ENCODE data around the gene CMSS1.

The CMSS1 gene

DNA sequence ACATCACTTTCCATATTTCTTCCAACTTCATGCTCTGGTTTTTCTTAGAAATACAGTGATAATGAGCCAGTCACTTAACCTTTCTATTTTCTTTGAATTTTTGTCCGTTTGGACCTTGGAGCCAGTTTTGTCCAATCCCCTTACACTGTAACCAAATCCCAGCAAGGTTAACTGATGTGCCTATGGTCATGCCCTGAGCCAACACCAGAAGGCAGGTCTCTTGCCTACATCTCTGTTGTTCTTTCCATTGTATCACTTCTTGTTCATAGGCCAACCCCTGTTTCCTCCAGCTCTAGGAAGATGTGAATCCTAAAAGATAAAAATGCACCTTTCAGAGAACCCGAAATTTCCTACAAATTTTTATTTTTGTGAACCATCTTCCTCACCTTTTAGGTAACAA is 122.7 kb downstream of the CMSS1 start:
- no peak for DNase-seq

DNA sequence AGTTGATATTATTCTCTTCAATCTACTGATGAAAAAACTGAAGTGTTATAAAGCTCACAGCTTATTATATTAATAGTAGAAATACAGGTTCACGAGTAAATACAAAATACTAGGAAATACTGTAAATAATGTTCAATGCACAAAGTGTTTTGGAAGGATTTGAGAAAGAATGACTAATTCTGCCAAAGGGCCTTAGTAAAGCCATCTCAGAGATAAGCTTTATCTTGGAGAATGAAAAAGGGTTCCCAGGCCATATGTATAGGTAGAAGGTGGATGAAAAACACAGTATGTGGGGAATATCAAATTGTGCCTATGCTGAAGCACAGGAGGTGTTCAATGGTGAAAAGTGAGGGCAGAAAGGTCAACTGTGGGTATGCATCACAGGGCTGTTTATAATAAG is 123.5 kb downstream of the CMSS1 start:
- DNase-seq: no peak

DNA sequence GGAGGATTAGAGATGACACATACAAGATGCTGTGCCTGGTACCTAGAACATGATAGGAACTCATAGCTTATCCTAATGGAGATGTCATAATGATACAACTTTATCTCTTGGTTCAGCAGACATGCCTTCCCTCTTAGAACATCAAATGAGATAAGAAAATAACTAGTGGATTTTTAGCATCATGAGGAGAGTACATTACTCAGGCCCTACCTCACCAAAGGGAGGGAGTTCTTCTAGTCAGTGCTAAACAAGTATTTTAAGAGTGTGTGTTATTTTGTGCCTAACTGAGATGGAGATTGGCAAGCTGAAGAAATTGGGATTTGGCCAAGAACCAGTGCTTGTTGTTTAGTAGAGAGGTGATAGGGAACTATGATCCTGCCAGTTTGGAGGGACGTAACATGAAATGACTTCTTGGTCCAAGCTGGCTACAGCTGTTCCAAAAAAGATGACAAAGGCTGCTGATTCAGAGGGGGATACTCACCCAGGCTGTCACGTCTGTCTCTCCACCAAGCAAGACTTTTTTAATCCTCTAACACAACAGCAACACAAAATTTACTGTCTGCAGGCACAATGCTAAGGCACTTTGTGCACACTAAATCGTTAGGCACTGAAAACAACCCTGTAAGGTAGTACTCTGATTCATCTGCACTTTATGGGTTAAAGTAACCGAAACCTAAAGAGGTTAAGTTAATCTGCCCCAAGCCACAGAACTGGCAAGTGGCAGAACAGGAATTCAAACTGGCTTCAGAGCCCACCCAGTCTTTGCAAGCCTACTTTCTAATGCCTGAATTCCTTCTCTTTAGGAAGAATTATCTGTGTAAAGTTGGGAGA is 126.5 kb downstream of the CMSS1 start:
- DNase-seq: no peak

DNA sequence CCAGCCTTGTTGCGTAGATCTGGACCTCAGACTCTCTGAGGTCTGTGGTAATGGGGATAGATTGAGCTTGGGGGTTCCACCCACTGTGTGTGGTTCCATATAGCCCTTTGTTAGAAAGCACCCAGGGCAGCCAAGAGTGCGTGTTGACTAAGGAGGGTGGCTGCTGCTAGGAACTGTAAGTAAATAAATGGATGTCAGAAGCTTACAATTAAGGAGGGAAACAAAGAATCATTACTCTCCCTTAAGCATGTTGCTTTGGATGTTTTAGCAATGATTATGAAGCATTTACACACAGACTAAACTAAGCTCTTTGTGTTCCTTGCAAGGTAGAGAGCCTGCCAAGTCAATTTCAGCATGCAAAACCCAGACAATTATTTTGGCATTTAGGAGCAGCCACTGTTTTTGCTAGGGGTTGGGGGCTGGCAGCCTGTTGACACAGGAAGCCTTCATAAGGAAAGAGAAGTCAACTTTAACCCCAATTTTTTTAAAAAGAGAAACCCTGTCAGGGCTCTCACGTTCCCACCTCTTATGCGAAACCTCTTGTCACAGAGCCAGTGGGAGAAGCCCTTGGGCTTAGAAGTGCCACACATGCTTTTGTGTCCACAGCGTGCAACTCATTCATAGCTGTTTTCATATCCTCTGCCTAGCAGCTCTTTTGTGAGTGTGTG is 127.8 kb downstream of the CMSS1 start:
- DNase-seq: no peak

DNA sequence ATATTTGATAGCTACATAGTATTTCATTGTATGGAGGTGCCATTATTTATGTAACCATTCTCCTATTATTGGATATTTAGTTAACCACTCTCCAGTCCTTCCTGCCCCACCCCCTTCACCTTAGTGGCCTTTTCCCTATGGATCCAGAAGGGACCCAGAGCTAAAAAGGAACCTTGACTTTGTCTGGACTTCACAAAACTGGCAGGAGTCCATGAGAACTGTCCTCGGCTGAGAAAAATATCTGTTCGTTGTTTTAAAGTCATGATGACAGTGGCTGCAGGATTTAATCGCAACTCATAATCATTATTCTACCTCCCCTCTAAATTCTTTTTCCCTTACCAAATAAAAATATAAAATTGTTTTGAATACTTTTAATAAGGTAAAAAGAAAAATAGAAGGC is 129.7 kb downstream of the CMSS1 start:
- DNase-seq: no peak

DNA sequence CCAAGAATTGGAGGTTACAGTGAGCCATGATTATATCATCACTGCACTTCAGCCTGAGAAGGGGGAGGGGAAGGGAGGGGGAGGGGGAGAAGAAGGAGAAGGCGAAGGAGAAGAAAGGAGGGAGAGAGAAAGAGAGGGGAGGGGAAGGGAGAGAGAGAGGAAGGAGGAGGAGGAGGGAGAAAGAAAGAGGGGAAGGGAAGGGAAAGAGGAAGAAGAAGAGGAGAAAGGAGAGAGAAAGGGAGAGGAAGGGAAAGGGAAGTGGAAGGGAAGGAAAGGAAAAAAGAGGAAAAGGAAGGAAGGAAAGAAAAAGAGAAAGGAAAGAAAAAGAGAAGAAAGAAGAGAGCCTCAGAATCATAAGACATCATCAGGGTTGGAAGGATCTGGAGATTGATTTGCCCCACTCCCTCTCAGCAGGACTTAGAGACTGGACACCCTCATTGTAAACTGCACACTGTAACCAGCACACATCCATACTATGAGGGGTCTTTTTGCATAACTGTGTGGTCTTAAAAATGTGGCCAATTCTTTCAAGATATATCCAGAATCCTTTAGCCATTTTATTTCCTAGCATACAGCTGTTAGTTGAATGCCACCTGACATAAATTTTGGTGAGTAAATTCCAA is 130.9 kb downstream of the CMSS1 start:
- no peak for DNase-seq

DNA sequence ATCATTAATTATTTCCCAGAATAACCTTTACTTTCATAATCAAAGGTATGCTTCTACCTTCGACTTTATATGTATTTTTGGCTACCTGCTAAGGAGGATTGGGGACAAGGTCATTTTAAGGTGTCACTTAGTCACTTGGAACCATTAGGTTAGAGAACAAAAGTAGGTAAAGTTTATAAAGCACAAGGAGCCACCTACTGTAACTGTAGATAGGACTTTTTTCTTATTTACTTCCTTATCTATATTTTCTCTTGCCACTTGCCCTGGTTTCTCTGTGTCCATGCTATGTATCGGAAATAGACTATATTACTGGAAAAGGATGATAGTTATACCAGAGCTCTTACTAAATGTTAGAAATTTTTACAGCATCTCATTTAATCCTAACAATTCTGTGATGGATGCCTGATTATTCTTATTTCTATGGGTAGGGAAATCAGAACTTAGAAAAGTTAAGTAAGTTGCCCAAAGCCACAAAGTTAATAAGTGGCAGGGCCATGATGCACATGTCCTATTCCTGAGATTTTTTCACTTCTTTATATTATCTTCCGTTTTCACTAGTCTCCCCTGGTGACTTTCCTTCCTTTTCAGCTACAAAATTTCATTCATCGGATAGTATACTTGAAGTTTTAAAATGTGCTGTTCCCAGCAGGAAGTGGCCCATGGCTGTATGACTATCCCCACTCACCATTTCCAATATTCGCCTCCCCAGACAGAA is 132.5 kb downstream of the CMSS1 start:
- DNase-seq: no peak

DNA sequence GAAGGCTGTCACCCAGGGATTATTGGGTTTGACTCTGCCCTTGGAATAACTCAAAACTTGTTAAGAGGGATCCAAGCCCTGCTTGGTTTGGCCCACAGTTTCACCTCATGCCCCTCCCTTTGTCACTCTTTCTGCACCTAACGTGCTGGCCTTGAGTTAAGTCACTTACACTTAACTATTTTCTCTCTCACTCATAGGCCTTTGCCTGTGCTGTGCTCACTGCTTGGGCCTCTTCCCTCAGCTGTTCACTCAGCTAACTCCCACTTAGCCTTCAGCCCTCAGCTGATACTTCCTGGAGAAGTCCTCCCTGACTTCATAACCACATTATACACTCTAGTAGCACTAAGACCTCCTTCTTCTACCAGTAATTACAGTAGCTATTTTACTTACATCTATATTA is 133.3 kb downstream of the CMSS1 start:
- DNase-seq: no peak

DNA sequence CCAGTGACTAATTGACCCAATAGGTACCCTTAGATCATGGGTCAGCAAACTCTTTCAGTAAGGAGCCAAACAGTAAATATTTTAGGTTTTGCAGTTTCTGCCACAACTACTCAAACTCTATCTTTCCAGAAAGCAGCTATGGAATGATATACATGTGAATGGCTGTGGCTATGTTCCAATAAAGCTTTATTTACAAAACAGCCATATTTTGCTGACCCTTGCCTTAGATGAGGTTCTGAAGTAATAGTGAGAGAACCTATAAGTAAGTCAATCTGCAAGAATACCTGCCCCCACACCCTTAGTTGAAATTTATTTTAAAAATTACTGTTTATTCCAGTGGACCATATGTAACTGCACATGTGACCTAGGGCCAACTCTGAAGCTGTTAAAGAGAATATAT is 134.0 kb downstream of the CMSS1 start:
- DNase-seq: no peak

DNA sequence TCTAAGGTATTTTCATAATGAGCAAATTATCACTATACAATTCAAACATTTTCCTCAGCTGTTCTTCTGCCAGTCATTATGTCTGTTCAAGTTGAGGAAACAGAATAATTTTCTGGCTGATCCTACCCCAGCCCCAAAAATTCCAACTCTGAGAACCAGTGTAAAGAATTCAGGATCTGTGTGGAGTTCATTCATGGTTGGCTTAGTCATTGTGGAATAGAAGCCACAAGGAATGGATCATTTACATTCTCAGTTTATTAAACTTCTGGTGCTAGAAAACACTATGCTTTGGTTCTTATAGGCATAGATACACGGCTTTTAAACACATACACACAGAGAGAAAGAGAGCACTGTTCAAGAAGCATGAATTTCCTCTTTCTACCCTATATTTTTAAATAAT is 134.6 kb downstream of the CMSS1 start:
- DNase-seq: no peak

DNA sequence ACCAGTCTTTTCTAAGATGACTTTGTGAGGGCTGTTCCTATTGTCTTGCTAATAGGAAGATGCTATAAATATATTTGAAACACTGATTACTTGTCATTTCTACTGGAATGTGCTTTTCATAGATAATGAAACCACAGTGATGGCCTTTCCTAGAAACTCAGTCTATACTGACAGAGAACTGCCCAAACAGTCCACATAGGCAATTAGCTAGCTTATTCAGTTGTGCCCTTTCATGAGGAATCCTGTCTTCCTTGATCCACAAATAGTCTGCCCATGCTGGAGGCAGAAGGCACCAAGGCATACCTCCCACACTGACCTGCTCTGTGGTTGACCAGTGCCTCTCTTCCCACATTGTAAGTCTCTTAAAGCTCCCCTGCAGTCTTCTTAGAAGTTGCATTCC is 135.9 kb downstream of the CMSS1 start:
- no peak for DNase-seq

DNA sequence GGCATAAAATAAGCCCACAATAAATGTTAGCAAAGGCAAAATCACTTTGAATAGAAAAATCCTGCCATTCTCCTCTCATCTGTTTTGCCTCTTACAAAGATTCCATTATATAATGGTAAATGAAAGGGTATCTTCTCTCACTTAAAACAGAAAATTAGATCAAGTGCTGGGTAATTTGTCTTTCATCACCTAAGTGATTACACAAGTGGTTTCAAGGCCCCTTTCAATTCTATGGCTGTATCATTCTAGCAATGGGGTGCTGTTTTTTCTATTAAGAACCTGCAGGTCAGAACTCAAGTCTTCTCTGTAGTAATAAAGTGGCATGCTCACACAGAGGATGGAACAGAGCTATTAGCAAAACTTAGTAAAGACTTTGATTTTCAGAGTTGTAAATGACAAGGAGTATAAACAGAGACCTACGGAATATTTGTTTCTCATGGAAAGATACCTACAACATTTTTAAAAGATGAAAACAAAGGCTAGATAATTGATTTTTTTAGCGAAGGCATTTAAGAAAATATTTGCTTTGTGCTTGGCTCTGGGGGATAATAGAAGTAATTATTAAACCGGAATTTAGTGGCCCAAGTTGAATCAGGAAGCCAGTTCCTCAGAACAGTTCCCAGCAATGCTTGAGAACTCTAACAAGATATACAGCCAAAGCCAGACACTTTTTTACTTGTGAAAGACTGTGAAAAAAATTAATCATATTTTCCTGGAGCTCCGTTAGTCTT is 137.4 kb downstream of the CMSS1 start:
- no peak for DNase-seq

DNA sequence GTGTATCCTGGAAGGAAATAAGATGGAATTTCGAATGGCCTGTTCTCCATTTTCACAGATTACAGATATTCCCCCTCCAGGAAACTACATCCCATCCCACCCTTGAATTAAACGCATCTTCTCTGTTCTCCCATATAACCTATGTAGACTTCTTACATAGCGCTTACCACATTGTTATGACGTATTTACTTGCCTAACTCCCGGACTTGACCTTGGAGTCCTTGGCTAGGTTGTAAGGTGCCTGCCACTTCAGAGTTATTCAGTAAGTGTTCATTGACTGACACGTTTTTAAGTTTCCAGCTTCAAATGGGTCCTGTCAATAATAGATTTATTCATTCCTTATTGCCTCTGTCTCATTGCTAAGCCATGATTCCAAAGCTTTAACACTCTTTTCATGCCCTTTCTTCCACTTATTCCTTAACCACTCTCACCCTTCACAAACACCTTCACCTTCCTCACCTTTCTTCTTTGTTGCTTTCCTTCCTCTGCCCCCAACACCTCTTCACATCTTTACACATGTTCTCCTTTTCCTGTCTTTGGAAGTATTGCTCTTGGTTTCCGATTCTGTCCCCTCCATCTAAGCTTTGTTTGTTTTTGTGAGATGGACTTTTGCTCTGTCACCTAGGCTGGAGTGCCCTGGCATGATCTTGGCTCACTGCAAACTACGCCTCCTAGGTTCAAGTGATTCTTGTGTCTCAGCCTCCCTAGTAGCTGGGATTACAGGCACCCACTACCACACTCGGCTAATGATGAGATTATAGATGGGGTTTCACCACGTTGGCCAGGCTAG is 138.3 kb downstream of the CMSS1 start:
- DNase-seq: no peak

DNA sequence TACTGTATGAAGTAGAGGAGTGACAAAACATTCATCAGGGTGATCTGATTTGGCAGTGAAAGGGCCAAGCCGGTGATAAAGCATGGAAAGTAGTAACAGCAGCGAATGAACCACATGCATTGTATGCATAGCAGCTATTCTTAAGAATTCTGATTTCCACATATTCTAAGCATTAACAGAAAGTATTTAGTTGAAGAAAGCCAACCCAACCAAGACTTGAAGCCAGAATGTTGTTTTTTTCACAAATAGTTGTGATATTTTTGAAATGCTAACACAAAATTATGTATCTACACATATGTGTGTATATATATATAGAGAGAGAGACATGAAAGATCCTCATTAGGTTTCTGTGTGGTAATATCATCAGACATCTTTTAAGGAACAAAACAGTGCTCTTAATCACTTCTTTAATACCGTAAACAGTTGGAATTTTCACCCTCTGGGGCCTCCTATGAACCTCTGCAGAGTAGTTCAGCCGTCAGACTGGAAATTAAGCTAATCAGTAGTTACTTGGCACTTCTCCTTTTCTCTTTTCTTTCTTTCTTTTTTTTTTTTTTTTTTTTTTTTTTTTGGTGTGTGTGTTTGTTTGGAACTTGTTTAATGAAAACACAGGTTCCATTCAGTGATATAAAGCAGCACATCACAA is 139.6 kb downstream of the CMSS1 start:
- DNase-seq: no peak

DNA sequence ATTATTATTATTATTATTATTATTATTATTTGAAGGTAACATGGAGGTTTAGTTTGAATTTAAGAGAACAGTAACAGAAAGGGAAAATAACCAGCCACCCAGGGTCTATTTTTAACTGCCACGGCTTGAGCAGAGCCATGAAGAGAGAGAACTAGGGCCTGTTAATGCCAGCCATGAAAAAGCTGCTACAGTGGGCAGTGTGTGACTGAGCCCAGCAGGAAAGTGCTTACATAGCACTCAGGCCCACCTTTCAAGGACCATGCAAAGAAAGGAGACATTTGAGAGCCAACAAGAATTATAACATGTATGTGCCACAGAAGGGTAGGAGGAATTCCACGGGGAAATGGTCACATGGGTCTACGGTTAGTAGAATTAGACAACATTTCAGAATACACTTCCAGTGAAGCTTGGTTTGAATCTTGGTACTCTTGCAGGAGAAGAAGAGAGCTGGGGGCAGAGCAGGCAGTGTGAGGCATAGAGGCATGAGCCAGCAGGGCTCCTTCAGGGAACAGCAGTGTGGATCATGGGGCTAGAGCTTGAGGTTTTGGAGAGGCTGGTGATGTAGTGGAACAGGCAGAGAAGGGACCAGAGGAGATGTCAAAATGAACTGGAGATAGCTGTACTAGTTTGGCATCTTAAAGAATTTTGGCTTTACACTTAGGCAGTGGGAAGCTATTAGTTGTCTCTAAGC is 140.7 kb downstream of the CMSS1 start:
- no peak for DNase-seq

DNA sequence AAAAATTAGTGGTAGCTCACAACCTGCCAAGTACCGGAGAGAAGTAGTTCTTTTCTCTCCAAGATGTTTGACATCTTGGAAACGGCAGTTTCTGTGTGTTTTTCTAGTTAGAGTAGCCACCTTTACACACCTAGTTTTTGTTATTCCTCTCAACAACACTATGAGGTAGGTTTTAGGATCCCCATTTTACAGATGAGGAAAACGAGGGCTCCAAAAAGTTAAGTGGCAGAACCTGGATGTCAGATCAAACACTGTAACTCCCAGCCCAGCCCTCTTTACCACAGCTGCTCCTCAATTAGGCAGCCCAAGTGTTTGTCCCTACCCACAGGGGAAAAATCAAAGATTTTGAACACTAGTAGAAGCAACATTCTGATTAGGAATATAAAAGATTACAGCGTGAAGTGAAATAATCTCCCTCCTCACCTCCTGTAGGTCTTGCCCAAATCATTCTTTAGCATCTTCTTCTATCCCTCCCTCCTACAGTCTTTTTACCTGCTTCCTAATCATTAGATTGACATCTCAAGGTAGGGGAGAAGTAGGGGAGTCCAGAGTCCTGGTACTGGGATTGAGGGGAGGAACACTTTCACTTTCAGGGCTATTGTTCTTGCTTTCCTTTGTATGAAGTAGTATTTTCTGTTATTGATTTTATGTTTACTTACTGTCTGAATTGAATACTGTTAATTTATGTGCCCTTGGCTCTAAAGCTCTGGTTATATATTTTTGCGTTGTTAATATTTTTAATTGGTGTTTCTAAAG is 142.6 kb downstream of the CMSS1 start:
- no peak for DNase-seq

DNA sequence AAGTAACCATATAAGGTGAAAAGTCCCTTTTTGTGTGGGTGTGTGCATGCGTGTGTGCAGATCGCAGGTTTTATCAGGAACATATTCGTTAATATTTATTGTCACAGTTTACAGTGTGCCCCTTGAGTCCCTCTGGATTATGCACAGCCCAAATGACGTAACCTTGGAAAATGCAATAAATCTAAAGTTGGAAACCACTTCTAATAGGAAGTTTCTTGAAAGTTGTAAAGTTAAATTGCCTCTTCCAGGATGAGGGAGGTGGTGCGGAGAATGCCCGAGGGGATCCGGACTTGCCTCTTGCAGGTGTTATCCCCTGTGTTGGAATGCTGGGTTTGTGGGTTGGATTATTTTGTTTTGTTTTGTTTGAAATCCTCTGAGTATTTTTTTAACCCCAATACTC is 143.3 kb downstream of the CMSS1 start:
- no peak for DNase-seq

DNA sequence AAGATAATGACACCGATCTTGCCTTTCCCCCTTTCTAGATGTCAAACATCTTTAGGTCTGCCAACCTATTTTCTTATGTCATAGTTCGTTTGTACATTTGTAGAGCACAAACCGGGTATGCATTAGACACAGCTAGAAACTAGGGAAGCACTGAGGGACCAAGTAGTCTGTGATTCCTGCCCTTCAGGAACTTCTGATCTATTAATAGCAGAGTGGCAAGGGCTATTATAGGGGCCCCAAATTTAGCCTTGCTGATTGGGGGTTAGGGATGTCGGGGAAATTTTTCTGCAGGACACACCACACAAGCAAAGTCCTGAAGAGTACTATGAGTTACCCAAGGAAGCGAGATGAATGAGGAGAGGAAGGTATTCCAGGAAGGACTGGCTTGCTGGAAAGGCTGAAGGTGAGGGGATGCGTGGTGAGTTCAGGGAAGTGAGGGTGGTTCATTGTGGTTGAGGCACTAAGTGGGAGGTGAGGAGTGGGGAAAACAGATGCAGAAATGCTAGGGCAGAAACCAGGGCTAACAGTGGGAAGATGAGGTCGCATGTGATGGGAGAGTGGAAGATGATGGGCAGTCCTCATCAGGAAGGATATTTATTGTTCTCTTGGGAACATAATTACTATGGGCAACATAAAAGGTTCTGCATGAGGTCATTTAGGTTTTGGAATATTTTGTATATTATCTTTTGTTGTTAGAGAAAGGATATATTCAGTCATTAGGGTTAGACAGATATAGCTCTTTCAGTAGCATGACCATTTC is 144.3 kb downstream of the CMSS1 start:
- no peak for DNase-seq

DNA sequence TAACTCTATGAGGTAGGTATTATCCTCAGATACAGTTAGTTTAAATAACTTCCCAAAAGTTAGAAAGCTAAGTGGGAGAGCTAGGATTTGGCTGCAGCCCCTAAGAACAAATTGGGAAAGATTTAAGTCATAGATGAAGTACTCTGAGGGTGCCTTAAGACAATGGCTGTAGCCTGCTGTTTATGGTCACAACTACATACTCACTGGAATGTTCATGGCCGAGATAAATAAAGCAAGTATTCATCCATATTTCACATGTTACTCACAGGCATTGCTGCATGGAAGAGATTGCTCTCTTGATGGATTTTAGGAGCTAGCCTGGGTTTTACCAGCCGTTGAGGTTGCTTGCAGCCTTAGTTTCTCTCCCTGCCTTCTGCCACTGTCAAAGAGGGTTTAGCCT is 145.0 kb downstream of the CMSS1 start:
- no peak for DNase-seq
